Thyroid gland (tissue), 4 donors: ENCODE measurements around the gene SLC26A4.

Experiments
- CTCF ChIP-seq, 6 experiments: fragments of 200-600 bp in 3 of 6; fragments of 450-650 bp in 3 of 6; sonication (generic) in 3 of 6; IDR thresholded peaks; one replicate each; pipeline ENCODE4 v1.5.1; 2016 to 2019; ENCODE audit warnings: antibody characterized with exemption in 6 of 6, mild to moderate bottlenecking in 2 of 6, inconsistent platforms in 1 of 6, moderate library complexity in 1 of 6
- POLR2A ChIP-seq, 2 donors: fragments of 450-650 bp; IDR thresholded peaks; one replicate each; pipeline ENCODE4 v1.6.1; 2017; ENCODE audit warnings: antibody characterized with exemption in 2 of 2, mild to moderate bottlenecking in 2 of 2, moderate library complexity in 1 of 2

- TF ChIP-seq CTCF (IDR thresholded peaks at IDR 0.05) (no peak), POLR2A (IDR thresholded peaks at IDR 0.05) (no peak)
Observed at GRCh38 chr7:107718456-107719193, 58.0 kb downstream of the SLC26A4 start.
